K562 (cell line): ENCODE data around the gene RWDD3. TPM values are rescaled to one million over a fixed set of nuclear protein-coding genes. Genes with fewer than 3 reads are reported as not detected.

ENCODE experiments used
- CHAMP1 ChIP-seq: fragments of 450-650 bp; IDR thresholded peaks from 2 replicates; pipeline ENCODE4 v1.6.1; 2016; ENCODE audit warnings: mild to moderate bottlenecking
- JUN ChIP-seq, 2 experiments: sonication (generic) in 1 of 2; formaldehyde crosslinking in 1 of 2; IDR thresholded peaks; 2 replicates each; pipeline versions ENCODE4 v1.6.1 to v1.8.0; 2012 to 2022; ENCODE audit warnings: borderline replicate concordance in 2 of 2, mild to moderate bottlenecking in 2 of 2, improper control_type of control experiment in 1 of 2, low read depth in 1 of 2, low read length in 1 of 2, missing genetic modification reagents in 1 of 2
- NFATC3 ChIP-seq: fragments of 450-650 bp; IDR thresholded peaks from 2 replicates; pipeline ENCODE4 v1.6.1; 2017; ENCODE audit warnings: mild to moderate bottlenecking
- NR2C1 ChIP-seq, 2 experiments: fragments of 450-650 bp; IDR thresholded peaks; 2 replicates each; pipeline ENCODE4 v1.6.1; 2017; ENCODE audit warnings: mild to moderate bottlenecking in 2 of 2, antibody characterized with exemption in 1 of 2, inconsistent platforms in 1 of 2, missing compliant biosample characterization in 1 of 2, missing genetic modification characterization in 1 of 2
- PHF21A ChIP-seq: fragments of 450-650 bp; IDR thresholded peaks from 2 replicates; pipeline ENCODE4 v1.6.1; 2017; ENCODE audit warnings: low read depth, borderline replicate concordance
- RREB1 ChIP-seq: fragments of 250-450 bp; sonication (Bioruptor Pico); IDR thresholded peaks from 2 replicates; pipeline ENCODE4 v1.4.0; 2020
- SRSF1 ChIP-seq: fragments of 200-400 bp; formaldehyde crosslinking; IDR thresholded peaks from 2 replicates; pipeline ENCODE4 v1.6.1; 2017; ENCODE audit warnings: mild to moderate bottlenecking, low read depth, low read length, moderate library complexity
- TARDBP ChIP-seq: fragments of 450-650 bp; IDR thresholded peaks from 2 replicates; pipeline ENCODE4 v1.6.1; 2016
- TBP ChIP-seq: optimal IDR thresholded peaks from 2 replicates; pipeline ENCODE3; 2011; ENCODE audit warnings: low read depth, low read length, improper control_type of control experiment
- UBTF ChIP-seq, 2 experiments: IDR thresholded peaks; 2 replicates each; pipeline ENCODE4 v1.6.1; 2012; ENCODE audit warnings: improper control_type of control experiment in 2 of 2, low read depth in 2 of 2, low read length in 2 of 2, borderline replicate concordance in 1 of 2
- ZBTB26 ChIP-seq: fragments of 450-650 bp; formaldehyde crosslinking; IDR thresholded peaks from 2 replicates; pipeline ENCODE4 v1.4.0; 2022; ENCODE audit warnings: missing genetic modification characterization
- ZNF12 ChIP-seq: sonication (generic); formaldehyde crosslinking; IDR thresholded peaks from 2 replicates; pipeline ENCODE4 v1.4.0; 2020; ENCODE audit warnings: mild to moderate bottlenecking, missing genetic modification reagents
- ZNF175 ChIP-seq: fragments of 200-800 bp; sonication (Bioruptor generic); IDR thresholded peaks from 2 replicates; pipeline ENCODE4 v1.6.1; 2016; ENCODE audit warnings: low read depth, mild to moderate bottlenecking, missing genetic modification characterization, missing compliant biosample characterization
- polyA plus RNA-seq, 8 experiments: library from polyadenylated mRNA; depleted of rRNA in 4 of 8; stranded (reverse) in 5 of 8; unstranded in 3 of 8; fragments of >200 nt; fragmentation: Nextera tagmentation in 2 of 8; fragmentation: Illumina TruSeq in 1 of 8; extraction: Ambion mirVana in 2 of 8; extraction: Trizol in 1 of 8; gene quantifications; 2 replicates each; pipeline versions ENCODE4 v1.2.1 to v1.2.3, GENCODE V29; 2011 to 2014; ENCODE audit warnings: inconsistent platforms in 1 of 8, missing spikeins in 1 of 8
- total RNA-seq, 7 experiments: library from RNA; depleted of rRNA in 6 of 7; stranded (reverse); fragments of >200 nt in 6 of 7; fragmentation: Illumina TruSeq in 2 of 7; extraction: Trizol in 2 of 7; gene quantifications; 2 replicates each; pipeline versions ENCODE4 v1.2.1 to v1.2.3, GENCODE V29; 2011 to 2021; ENCODE audit warnings: low replicate concordance in 1 of 7

The RWDD3 gene
- total and polyA plus RNA-seq, 9 of the 15 experiments (the other 6 are each of a cell fraction or from before 2014, with no cell fraction given), result 21.6 to 65.0 (median 34.9) TPM

- TF ChIP-seq RREB1 (CRISPR knock-in tag) (0 out of 2 replicates have a peak, but pooled peaks have one; percentile 52), ZNF175 (CRISPR knock-in tag) (no peak), TBP (peak; percentile 66), ZNF12 (CRISPR knock-in tag) (peak; percentile 59; the same call in 1 of the 2 replicates), PHF21A (no peak), TARDBP (no peak; the same call in 1 of the 2 replicates), SRSF1 (no peak), UBTF (IDR thresholded peaks at IDR 0.05; ENCODE audit: borderline replicate concordance in 1 of 2, low read depth in 2 of 2, low read length in 2 of 2) (no peak), ZBTB26 (CRISPR knock-in tag) (no peak), NR2C1 (IDR thresholded peaks at IDR 0.05) (no peak), NR2C1 (tag; IDR thresholded peaks at IDR 0.05) (no peak), NFATC3 (no peak), JUN (IDR thresholded peaks at IDR 0.05; ENCODE audit: borderline replicate concordance, low read depth, low read length) (peak; percentile 20; the same call in 1 of the 2 replicates), JUN (CRISPR knock-in tag; IDR thresholded peaks at IDR 0.05; ENCODE audit: borderline replicate concordance) (peak; percentile 76; the same call in 1 of the 2 replicates), CHAMP1 (no peak)
Observed at GRCh38 chr1:95233737-95234500, at the start of gene RWDD3 (continued).
